K562 (cell line): ENCODE results near the gene PHKG2. TPM values are rescaled to one million over a fixed set of nuclear protein-coding genes. Genes with fewer than 3 reads are reported as not detected.
A peak's percentile ranks its signal among the peaks of the same experiment; 100 is the strongest.

Experiments
- ATAC-seq: fragments of 200-7000 bp; cut with Tn5 transposase; 3 replicates; pipeline ENCODE4 v1.9.1; 2020; ENCODE audit warnings: moderate library complexity
- BruUV-seq: library from RNA; stranded (reverse); fragments of 400-500 nt; replicated peaks from 2 replicates; lab custom pipeline; 2021; lab: Mats Ljungman, UMichigan
- CTCF ChIA-PET: fragments of 300-600 bp; formaldehyde crosslinking; extraction: SDS; loops from one replicate; lab custom pipeline; 2021; ENCODE audit warnings: low intra/inter-chr PET ratio; lab: Yijun Ruan, JAX
- POLR2A ChIA-PET: fragments of 300-600, 350-650 bp; sonication (Branson Sonifier 250); formaldehyde crosslinking; extraction: SDS; loops from one replicate; lab custom pipeline; 2021; ENCODE audit warnings: antibody characterized with exemption, inconsistent platforms; lab: Yijun Ruan, JAX
- DNase-seq, 4 experiments: peaks; one replicate each; pipeline versions ENCODE4 v3.0.0 to v3.0.0-alpha.2; 2011 to 2018; ENCODE audit warnings: low spot score in 3 of 4, mixed read lengths in 3 of 4; ENCODE audit errors: extremely low read depth in 1 of 4
- FAIRE-seq: peaks from 2 replicates; lab custom pipeline; 2011; peaks lifted over from hg19 to GRCh38; lab: Jason Lieb, UNC
- H2AFZ ChIP-seq: 2 replicates; pipeline ENCODE4 v1.6.0; 2011; ENCODE audit warnings: low read depth, low read length, control low read depth, inconsistent platforms
- H3K27ac ChIP-seq: fragments of 200-600 bp; 3 replicates; pipeline ENCODE4 v1.8.0; 2011; ENCODE audit warnings: low read depth, mild to moderate bottlenecking, control low read depth, inconsistent platforms, low read length, moderate library complexity, mixed read lengths; ENCODE audit errors: extremely low read depth
- H3K27me3 ChIP-seq, 2 experiments: fragments of 300-600 bp in 1 of 2; 2 replicates in 1 of 2; 3 replicates in 1 of 2; pipeline versions ENCODE4 v1.6.0 to v1.8.0; 2011; ENCODE audit warnings: inconsistent platforms in 2 of 2, low read length in 2 of 2, mild to moderate bottlenecking in 1 of 2, mixed read lengths in 1 of 2, moderate library complexity in 1 of 2; ENCODE audit not compliant: control insufficient read depth in 2 of 2, insufficient read depth in 2 of 2
- H3K36me3 ChIP-seq: fragments of 300-600 bp; 3 replicates; pipeline ENCODE4 v1.8.0; 2011; ENCODE audit warnings: mild to moderate bottlenecking, low read length, inconsistent platforms; ENCODE audit not compliant: control insufficient read depth, insufficient read depth
- H3K4me1 ChIP-seq, 2 experiments: fragments of 200-600 bp in 1 of 2; replicated peaks in 1 of 2; 2 replicates in 1 of 2; 3 replicates in 1 of 2; pipeline versions ENCODE4 v1.5.1 to v1.8.0; 2011; ENCODE audit warnings: inconsistent platforms in 2 of 2, low read length in 2 of 2, mild to moderate bottlenecking in 1 of 2, mixed read lengths in 1 of 2, moderate library complexity in 1 of 2; ENCODE audit not compliant: control insufficient read depth in 2 of 2, insufficient read depth in 2 of 2
- H3K4me2 ChIP-seq: 2 replicates; pipeline ENCODE4 v1.6.1; 2011; ENCODE audit warnings: low read length, control low read depth, inconsistent platforms, mixed read lengths; ENCODE audit not compliant: insufficient read depth
- H3K4me3 ChIP-seq: fragments of 200-600 bp; sonication (generic), shearing (Covaris generic); 2 replicates; pipeline ENCODE4 v1.5.1; 2016; ENCODE audit warnings: control low read depth, inconsistent platforms
- H3K79me2 ChIP-seq: fragments of 200-600 bp; 3 replicates; pipeline ENCODE4 v1.8.0; 2011; ENCODE audit warnings: low read length, inconsistent platforms; ENCODE audit not compliant: control insufficient read depth, insufficient read depth
- H3K9ac ChIP-seq, 2 experiments: 2 replicates each; pipeline versions ENCODE4 v1.6.0 to v1.6.1; 2011; ENCODE audit warnings: low read depth in 2 of 2, low read length in 2 of 2, control low read depth in 1 of 2, inconsistent platforms in 1 of 2, mild to moderate bottlenecking in 1 of 2, mixed read lengths in 1 of 2; ENCODE audit not compliant: insufficient read depth in 1 of 2
- H3K9me1 ChIP-seq: one replicate; pipeline ENCODE4 v1.6.0; 2011; ENCODE audit warnings: inconsistent platforms, mild to moderate bottlenecking, low read length, moderate library complexity; ENCODE audit not compliant: control insufficient read depth, insufficient read depth
- H3K9me3 ChIP-seq: replicated peaks from 2 replicates; pipeline ENCODE4 v1.5.1; 2011; ENCODE audit warnings: low read depth, low read length, inconsistent platforms; ENCODE audit not compliant: control insufficient read depth, insufficient read depth
- H4K20me1 ChIP-seq: replicated peaks from 2 replicates; pipeline ENCODE4 v1.6.1; 2011; ENCODE audit warnings: low read length, inconsistent platforms, mixed read lengths; ENCODE audit not compliant: control insufficient read depth, insufficient read depth
- HDAC8 ChIP-seq: fragments of 450-650 bp; IDR thresholded peaks from 2 replicates; pipeline ENCODE4 v1.6.1; 2016; ENCODE audit warnings: mild to moderate bottlenecking, missing genetic modification characterization, moderate library complexity, missing compliant biosample characterization
- PYGO2 ChIP-seq: fragments of 450-650 bp; IDR thresholded peaks from 2 replicates; pipeline ENCODE4 v1.6.1; 2016; ENCODE audit warnings: mild to moderate bottlenecking, missing genetic modification characterization, moderate library complexity, missing compliant biosample characterization
- SMAD1 ChIP-seq: fragments of 150-350 bp; IDR thresholded peaks from 2 replicates; pipeline ENCODE4 v1.6.1; 2014; ENCODE audit warnings: low read length, low read depth; ENCODE audit not compliant: partially characterized antibody
- WGBS: fragments of 100-300 bp; shearing (Covaris generic); methylation state at CpG from one replicate; pipeline ENCODE4 v1.1.6; 2016; ENCODE audit warnings: low coverage, mixed read lengths; ENCODE audit not compliant: insufficient coverage; ENCODE audit errors: missing lambda C conversion rate; 5-methylcytosine and 5-hydroxymethylcytosine counted together
- in situ Hi-C: fragments of 300-500 bp; cut with MboI; formaldehyde crosslinking; loops from 4 replicates; pipeline ENCODE4 v1.15.0; 2018; ENCODE audit warnings: inconsistent platforms, mixed read lengths
- intact Hi-C: fragments of 100-400 bp; cut with micrococcal nuclease; formaldehyde crosslinking; loops from 2 replicates; pipeline ENCODE4 v1.14.2; 2022
- polyA plus RNA-seq, 8 experiments: library from polyadenylated mRNA; depleted of rRNA in 4 of 8; stranded (reverse) in 5 of 8; unstranded in 3 of 8; fragments of >200 nt; fragmentation: Nextera tagmentation in 2 of 8; fragmentation: Illumina TruSeq in 1 of 8; extraction: Ambion mirVana in 2 of 8; extraction: Trizol in 1 of 8; gene quantifications; 2 replicates each; pipeline versions ENCODE4 v1.2.1 to v1.2.3, GENCODE V29; 2011 to 2014; ENCODE audit warnings: inconsistent platforms in 1 of 8, missing spikeins in 1 of 8
- total RNA-seq, 7 experiments: library from RNA; depleted of rRNA in 6 of 7; stranded (reverse); fragments of >200 nt in 6 of 7; fragmentation: Illumina TruSeq in 2 of 7; extraction: Trizol in 2 of 7; gene quantifications; 2 replicates each; pipeline versions ENCODE4 v1.2.1 to v1.2.3, GENCODE V29; 2011 to 2021; ENCODE audit warnings: low replicate concordance in 1 of 7
- TF ChIP-seq, protein P1 (sequence below): fragments of 250-450 bp; sonication (Bioruptor Pico); IDR thresholded peaks from 2 replicates; pipeline ENCODE4 v1.4.0; 2020; ENCODE audit warnings: borderline replicate concordance
- TF ChIP-seq, protein P2 (sequence below): fragments of 450-650 bp; conservative IDR thresholded peaks from 2 replicates; pipeline ENCODE4 v1.6.1; 2016; ENCODE audit warnings: missing genetic modification characterization, low read depth, mild to moderate bottlenecking, missing compliant biosample characterization, moderate library complexity
- TF ChIP-seq, protein P3 (sequence below): fragments of 450-650 bp; IDR thresholded peaks from 2 replicates; pipeline ENCODE4 v1.7.1; 2018; ENCODE audit warnings: mild to moderate bottlenecking, low read depth; ENCODE audit not compliant: partially characterized antibody

PHKG2 gene
- total and polyA plus RNA-seq, 9 of the 15 experiments (the other 6 are each of a cell fraction or from before 2014, with no cell fraction given) = 5.8 to 54.2 (median 30.7) TPM

DNA sequence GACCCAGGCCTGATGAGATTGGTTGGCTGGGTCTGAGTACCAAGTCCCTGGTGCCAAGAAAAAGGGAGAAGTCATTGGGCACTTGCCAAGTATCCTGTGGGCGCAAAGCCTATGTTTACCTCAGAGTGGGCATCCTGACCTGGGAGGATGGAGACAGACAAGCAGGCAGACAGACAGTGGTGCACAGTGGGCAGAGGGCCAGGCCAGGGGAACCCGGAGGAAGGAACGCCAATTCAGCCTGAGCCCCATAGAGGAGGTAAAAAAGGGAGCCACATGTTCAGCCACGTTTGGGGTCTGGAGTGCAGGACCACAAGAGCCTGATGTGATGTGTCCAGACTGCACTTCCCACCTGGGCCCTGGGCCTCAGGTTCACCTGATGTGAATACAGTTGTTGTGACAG lies 5.4 kb downstream of the PHKG2 start:
- Histone ChIP-seq H3K9ac (peak overlapping the region in 1 of 2 experiments; percentile 45; a peak in 1 of 4 replicates), H3K27ac (no peak overlapping the region), H3K79me2 (peaks cover 24% of the 10 kb centered on the region), H3K9me3 (no peaks in the 10 kb centered on the region), H4K20me1 (no peaks in the 10 kb centered on the region), H3K4me1 (peaks cover 2 to 8% of the 10 kb centered on the region in 2 experiments; a peak in 2 of 5 replicates), H3K4me3 (no peak overlapping the region), H3K9me1 (no peaks in the 10 kb centered on the region), H3K4me2 (no peak overlapping the region), H3K27me3 (no peaks in the 10 kb centered on the region), H2AFZ (no peak overlapping the region), H3K36me3 (peaks cover 83% of the 10 kb centered on the region; the same call in 2 of the 3 replicates)
- ATAC-seq (no peak), FAIRE-seq (no peak), DNase-seq (no peak)
- BruUV-seq = no TSS peak
- intact Hi-C loops (no loop called here), in situ Hi-C loops (no loop called here)
- CTCF ChIA-PET = no interaction called here
- TF ChIP-seq, protein P1, sequence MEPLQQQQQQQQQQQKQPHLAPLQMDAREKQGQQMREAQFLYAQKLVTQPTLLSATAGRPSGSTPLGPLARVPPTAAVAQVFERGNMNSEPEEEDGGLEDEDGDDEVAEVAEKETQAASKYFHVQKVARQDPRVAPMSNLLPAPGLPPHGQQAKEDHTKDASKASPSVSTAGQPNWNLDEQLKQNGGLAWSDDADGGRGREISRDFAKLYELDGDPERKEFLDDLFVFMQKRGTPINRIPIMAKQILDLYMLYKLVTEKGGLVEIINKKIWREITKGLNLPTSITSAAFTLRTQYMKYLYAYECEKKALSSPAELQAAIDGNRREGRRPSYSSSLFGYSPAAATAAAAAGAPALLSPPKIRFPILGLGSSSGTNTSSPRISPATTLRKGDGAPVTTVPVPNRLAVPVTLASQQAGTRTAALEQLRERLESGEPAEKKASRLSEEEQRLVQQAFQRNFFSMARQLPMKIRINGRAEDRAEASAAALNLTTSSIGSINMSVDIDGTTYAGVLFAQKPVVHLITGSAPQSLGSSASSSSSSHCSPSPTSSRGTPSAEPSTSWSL (CRISPR knock-in tag) = no peak
- TF ChIP-seq PYGO2 = no peak
- TF ChIP-seq SMAD1 = no peak
- TF ChIP-seq HDAC8 (tag) = no peak
- TF ChIP-seq, protein P2, sequence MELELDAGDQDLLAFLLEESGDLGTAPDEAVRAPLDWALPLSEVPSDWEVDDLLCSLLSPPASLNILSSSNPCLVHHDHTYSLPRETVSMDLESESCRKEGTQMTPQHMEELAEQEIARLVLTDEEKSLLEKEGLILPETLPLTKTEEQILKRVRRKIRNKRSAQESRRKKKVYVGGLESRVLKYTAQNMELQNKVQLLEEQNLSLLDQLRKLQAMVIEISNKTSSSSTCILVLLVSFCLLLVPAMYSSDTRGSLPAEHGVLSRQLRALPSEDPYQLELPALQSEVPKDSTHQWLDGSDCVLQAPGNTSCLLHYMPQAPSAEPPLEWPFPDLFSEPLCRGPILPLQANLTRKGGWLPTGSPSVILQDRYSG (tag) = no peak
- TF ChIP-seq, protein P3, sequence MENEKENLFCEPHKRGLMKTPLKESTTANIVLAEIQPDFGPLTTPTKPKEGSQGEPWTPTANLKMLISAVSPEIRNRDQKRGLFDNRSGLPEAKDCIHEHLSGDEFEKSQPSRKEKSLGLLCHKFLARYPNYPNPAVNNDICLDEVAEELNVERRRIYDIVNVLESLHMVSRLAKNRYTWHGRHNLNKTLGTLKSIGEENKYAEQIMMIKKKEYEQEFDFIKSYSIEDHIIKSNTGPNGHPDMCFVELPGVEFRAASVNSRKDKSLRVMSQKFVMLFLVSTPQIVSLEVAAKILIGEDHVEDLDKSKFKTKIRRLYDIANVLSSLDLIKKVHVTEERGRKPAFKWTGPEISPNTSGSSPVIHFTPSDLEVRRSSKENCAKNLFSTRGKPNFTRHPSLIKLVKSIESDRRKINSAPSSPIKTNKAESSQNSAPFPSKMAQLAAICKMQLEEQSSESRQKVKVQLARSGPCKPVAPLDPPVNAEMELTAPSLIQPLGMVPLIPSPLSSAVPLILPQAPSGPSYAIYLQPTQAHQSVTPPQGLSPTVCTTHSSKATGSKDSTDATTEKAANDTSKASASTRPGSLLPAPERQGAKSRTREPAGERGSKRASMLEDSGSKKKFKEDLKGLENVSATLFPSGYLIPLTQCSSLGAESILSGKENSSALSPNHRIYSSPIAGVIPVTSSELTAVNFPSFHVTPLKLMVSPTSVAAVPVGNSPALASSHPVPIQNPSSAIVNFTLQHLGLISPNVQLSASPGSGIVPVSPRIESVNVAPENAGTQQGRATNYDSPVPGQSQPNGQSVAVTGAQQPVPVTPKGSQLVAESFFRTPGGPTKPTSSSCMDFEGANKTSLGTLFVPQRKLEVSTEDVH = no peak
- POLR2A ChIA-PET = no interaction called here
- WGBS = 87% methylated on average over 4 of the region's 4 CpGs
